HUES48 (cell line): ENCODE results near the gene SORCS3.

ENCODE experiments used
- H3K27ac ChIP-seq: one replicate; pipeline ENCODE4 v1.7.0; 2013; ENCODE audit warnings: low read depth, low read length, inconsistent platforms
- H3K27me3 ChIP-seq: 2 replicates; pipeline ENCODE4 v1.6.1; 2013; ENCODE audit warnings: mild to moderate bottlenecking, low read length; ENCODE audit not compliant: control insufficient read depth, insufficient read depth
- H3K36me3 ChIP-seq: 2 replicates; pipeline ENCODE4 v1.6.1; 2013; ENCODE audit warnings: low read length; ENCODE audit not compliant: control insufficient read depth, insufficient read depth
- H3K4me1 ChIP-seq: 2 replicates; pipeline ENCODE4 v1.6.1; 2013; ENCODE audit warnings: mild to moderate bottlenecking, low read length; ENCODE audit not compliant: control insufficient read depth, insufficient read depth
- H3K4me3 ChIP-seq: 2 replicates; pipeline ENCODE4 v1.5.1; 2013; ENCODE audit warnings: mild to moderate bottlenecking, low read depth, low read length
- H3K9ac ChIP-seq: 2 replicates; pipeline ENCODE4 v1.6.1; 2013; ENCODE audit warnings: mild to moderate bottlenecking, low read depth, low read length, moderate library complexity
- H3K9me3 ChIP-seq: 2 replicates; pipeline ENCODE4 v1.6.1; 2013; ENCODE audit warnings: low read length; ENCODE audit not compliant: control insufficient read depth, insufficient read depth

The SORCS3 gene

DNA sequence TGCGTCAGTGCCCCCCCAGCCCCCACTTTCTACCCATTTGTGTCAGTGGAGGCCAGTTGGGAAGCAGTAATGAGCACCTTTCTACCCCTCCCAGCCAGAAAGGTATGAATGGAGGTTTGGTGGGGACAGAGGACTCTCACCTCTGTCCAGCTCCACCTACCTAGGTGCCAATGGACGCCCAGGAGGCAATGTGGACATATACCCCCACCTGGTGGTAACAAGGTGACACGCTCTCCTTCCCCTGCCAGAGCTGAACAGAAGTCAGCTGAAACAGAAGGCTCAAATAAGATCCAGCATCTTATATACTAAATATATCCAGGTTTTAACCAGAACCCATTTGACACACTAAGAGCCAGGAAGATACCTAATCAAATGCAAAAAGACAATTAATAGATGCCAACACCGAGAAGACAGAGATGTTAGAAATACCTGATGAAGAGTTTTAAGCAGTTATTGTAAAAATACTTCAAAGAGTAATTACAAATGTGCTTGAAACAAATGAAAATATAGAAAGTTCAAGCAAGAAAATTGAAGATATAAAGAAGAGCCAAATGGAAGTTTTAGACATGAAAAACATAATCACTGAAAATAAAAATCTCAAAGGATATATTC lies 18.4 kb upstream of the SORCS3 start:
- Histone ChIP-seq H3K9me3 (no peaks in the 10 kb centered on the region), H3K9ac (no peak overlapping the region), H3K36me3 (no peaks in the 10 kb centered on the region), H3K4me1 (no peaks in the 10 kb centered on the region), H3K27me3 (no peaks in the 10 kb centered on the region), H3K4me3 (no peak overlapping the region), H3K27ac (no peak overlapping the region)

DNA sequence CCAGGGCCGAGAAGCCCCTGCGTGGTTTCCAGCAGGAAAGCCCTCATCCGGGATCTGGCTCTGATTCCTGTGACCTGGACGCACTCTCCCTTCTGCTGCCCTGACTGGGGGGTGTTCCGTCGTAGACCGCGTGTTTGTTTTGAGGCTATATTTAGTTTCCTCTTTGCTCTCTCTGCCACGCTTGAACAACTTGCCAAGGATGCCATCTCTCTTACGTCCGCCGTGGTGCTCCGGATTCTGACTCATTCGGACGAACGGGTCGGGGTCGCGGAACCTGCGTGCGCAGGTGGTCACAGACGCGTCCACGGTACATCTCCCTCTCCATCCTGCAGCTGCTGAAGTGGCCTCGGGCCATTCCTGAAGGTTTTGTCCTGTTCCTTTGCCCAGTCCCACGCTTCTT lies 10.4 kb upstream of the SORCS3 start:
- Histone ChIP-seq H3K4me1 (no peaks in the 10 kb centered on the region), H3K9me3 (no peaks in the 10 kb centered on the region), H3K9ac (no peak overlapping the region), H3K36me3 (no peaks in the 10 kb centered on the region), H3K27ac (no peak overlapping the region), H3K27me3 (no peaks in the 10 kb centered on the region), H3K4me3 (no peak overlapping the region)

DNA sequence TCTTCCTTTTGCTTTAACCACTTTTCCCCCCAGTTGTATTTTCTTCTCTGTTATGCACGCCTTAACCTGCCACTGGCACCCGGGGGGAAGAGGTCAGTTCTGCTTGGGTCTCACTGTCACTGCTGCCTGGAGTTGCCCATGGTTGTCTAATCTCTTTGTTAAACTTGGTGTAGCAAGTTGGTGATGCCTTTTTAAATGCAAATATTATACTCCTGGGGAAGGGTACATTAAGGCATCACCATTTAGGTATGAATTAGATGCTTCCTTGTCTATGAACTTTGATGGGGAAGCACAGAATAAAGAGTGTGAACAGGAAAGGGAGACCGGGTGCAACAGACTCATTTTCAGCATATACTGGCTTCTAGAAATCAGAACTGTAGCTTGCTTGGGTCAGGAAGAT lies 9.1 kb upstream of the SORCS3 start:
- Histone ChIP-seq H3K27ac (no peak overlapping the region), H3K9ac (no peak overlapping the region), H3K4me1 (no peaks in the 10 kb centered on the region), H3K9me3 (no peaks in the 10 kb centered on the region), H3K4me3 (no peak overlapping the region), H3K36me3 (no peaks in the 10 kb centered on the region), H3K27me3 (peaks cover 3% of the 10 kb centered on the region)

DNA sequence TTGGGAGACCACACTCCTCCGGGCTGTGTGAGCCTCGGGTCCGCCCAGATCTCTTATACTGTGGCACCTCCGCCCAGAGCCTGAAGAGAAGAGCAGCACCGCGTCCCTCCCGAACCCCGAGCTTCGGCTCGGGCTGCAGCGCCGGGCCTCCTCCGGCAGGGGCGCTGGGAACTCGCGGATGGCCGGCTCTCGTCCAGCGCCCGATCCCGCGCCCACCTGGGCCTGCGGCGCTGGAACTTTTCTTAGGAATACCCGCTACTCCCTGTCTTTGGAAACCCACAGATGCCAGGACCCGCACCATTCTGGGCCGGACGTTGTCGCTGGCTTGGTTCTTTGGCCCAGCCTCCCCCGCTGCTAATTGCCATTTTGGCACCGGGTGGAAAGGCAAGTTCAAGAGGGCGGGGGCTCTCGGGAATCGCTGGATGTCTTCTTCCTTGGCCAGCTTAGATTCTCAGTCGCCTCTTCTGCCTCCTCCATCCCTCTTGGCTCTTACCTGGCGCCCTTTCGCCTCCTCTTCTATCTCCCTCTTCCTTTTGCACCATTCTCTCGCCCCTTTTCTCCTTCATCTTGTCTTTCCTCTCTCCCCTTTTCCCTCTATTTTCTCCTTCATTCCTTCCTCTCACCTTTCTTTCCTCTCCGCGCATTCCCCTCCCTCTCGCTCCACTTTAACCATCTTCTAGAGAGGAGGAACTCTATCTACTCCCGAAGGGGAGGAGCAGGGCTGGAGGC lies 2.1 kb upstream of the SORCS3 start:
- Histone ChIP-seq H3K27ac (no peak overlapping the region), H3K36me3 (no peaks in the 10 kb centered on the region), H3K4me3 (peak overlapping the region; percentile 88), H3K9ac (no peak overlapping the region), H3K4me1 (peaks cover 8% of the 10 kb centered on the region; the same call in 1 of the 2 replicates), H3K27me3 (peaks cover 73% of the 10 kb centered on the region), H3K9me3 (no peaks in the 10 kb centered on the region)

DNA sequence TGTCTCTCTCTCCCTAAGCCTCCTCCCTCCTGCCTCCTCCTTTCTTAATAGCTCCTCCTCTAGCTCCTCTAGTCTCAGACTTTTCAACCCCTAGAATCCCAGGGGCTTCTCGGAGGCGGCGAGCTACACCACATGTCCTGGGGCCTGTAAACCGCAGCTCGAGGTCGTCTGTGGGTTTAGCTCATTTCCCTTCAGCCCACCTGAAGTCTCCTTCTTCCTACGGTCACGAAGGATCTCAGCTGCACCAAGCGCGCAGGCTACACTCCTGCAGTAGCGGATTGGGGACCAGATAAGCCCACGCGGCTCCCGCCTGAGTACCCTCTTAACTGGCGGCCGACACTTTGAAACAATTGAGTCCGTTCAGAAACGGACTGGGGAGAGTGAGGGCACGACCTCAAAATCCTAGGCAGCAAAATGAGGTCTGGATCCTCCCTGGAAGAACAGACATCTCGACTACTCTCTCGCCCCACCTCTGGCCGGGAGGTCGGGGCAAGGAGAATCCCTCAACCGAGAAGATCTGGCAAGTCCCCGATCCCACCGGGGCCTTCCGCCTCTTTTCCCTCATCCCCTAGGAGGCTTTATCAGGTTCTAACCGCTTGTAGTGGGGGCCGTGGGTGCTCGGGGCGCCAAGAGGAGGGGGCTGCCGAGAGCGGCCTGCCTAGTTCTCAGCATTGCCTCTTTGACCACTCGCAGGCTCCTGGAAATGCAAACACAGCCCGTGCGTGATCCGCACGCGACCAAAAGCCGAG lies 1.3 kb upstream of the SORCS3 start:
- H3K4me1 ChIP-seq = peaks cover 8% of the 10 kb centered on the region; the same call in 1 of the 2 replicates
- H3K4me3 ChIP-seq = peak overlapping the region; percentile 88
- no peaks in the 10 kb centered on the region for H3K36me3 ChIP-seq
- no peak overlapping the region for H3K9ac ChIP-seq
- no peak overlapping the region for H3K27ac ChIP-seq
- no peaks in the 10 kb centered on the region for H3K9me3 ChIP-seq
- peaks cover 80% of the 10 kb centered on the region for H3K27me3 ChIP-seq

DNA sequence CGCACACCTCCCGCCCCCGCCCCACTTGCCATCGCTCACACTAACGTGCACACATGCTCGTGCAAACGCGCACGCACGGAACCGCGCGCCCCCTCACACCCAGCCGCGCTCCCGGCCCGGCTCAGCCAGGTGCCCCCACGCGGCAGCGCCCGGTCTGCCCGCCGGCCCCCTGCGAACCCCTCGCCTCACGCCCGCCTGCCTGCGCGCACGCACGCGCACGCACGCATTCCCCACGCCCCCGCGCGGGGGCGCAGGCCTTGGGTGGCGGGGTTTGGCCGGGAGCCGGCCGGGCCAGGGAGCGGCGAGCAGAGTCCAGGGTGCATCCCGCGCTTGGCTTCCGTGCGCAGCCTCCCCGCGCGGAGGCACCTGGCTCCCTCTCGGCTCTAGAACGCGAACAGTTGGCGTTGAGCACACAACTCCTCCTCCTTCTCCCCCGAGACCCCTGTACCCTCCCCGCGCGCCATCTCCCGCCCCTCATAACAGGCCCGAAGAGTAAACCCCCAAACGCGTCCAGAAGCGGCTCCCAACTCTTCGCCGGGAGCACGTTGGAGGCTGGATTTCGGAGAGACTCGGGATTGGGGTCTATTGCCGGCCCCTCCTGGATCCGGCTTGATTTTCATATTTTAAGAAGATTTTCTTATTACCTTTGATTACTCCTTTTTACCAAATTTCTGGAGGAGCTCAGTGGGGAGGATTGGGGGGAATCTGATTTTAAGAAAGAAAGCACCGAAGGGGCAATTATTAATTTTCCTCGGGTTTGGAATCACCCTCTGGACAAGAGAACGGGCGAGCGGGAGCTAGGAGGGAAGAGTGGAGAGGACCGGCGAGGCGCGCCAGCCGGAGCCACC lies 527 bp upstream of the SORCS3 start:
- H3K9ac ChIP-seq = no peak overlapping the region
- H3K36me3 ChIP-seq = no peaks in the 10 kb centered on the region
- no peak overlapping the region for H3K27ac ChIP-seq
- no peaks in the 10 kb centered on the region for H3K9me3 ChIP-seq
- peaks cover 87% of the 10 kb centered on the region for H3K27me3 ChIP-seq
- peaks cover 8% of the 10 kb centered on the region; the same call in 1 of the 2 replicates for H3K4me1 ChIP-seq
- H3K4me3 ChIP-seq = peak overlapping the region; percentile 88

DNA sequence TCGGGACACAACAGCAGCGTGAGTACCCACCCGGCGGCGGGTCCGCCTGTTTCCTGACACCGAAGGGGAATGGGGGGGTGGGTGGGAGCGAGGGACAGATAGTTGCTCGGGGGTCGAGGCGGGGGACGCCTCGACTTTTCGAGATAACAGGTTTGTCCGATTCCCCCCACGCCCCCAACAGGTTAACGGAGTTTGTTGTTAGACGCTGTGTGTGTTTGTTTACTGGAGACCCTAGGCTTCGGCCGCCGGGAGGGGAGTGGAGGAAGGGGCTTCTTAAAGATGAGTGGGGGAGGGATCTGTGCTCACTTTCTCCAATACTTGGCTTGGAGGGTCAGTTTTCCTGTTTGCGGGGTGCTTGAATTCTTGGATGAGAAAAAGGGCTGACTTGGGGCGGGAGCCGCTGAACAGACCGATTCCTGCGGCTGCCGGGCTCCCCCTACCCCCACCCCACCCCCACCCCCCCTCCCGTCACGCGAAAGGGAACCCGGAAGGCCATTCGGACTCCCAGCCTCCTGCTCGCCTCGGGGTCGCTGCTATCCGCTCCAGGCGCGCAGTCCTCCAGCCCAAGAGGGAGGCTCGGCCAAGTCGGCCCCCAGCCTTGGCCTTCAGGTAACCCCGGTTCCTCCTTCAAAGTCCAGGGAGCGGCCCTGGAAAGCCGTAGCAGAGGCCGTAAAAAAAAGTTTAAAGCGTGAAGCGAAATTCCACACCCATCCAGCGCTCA lies 1.0 kb downstream of the SORCS3 start:
- no peak overlapping the region for H3K27ac ChIP-seq
- H3K4me3 ChIP-seq = peak overlapping the region; percentile 88
- H3K9ac ChIP-seq = no peak overlapping the region
- peaks cover 82% of the 10 kb centered on the region for H3K27me3 ChIP-seq
- H3K4me1 ChIP-seq = peaks cover 8% of the 10 kb centered on the region; the same call in 1 of the 2 replicates
- no peaks in the 10 kb centered on the region for H3K9me3 ChIP-seq
- H3K36me3 ChIP-seq = no peaks in the 10 kb centered on the region

DNA sequence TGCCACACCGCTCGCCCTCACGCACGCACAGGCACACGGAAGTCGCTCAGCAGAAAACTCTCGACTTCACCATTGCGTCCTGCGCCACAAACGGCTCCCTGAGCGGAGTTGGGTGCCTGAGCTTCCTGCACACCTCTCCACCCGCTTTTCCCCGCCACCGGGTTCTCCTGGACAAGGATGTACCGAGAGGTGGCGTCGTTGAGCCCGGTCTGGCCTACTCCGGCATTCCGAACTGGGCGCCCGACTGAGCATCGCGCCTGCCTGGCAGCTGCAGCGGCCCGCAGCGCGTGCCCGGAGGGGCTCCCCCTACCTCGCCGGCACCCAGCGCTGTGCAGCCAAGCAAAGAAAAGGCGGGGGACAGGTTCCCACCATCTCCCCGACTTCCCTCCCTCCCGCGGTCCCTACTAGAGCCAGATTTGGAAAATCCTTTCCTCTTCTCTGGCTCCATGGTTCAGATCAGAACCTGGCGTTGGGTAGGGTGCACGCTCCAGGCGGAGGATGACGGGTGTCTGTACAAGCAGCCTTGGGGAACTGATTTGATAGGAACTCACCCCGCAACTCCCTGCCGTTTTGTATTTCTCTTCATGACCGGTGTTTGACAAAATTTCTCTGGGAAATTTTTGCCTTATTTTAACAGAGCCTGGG lies 1.7 kb downstream of the SORCS3 start:
- H3K4me1 ChIP-seq = peaks cover 8% of the 10 kb centered on the region; the same call in 1 of the 2 replicates
- peak overlapping the region; percentile 88 for H3K4me3 ChIP-seq
- H3K27me3 ChIP-seq = peaks cover 75% of the 10 kb centered on the region
- H3K27ac ChIP-seq = no peak overlapping the region
- no peaks in the 10 kb centered on the region for H3K9me3 ChIP-seq
- no peaks in the 10 kb centered on the region for H3K36me3 ChIP-seq
- no peak overlapping the region for H3K9ac ChIP-seq

DNA sequence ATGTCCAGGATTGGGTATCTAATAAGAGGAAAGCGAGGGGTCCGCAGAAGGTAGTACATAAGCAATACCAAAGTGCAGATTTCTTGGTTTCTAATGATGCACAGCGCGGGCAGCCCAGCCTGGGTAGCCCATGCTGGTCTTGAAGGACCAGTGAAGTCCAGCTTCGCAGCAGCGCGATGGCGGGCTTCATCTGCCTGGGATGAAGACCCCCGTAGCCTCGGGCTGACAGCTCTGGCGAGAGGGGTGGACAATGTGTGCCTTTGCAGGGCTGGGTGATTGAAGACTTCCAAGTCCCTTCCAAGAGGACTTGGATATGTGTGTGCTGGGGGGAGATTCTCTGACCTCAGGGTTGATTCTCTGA lies 2.2 kb downstream of the SORCS3 start:
- Histone ChIP-seq H3K4me3 (no peak overlapping the region), H3K9ac (no peak overlapping the region), H3K4me1 (peaks cover 8% of the 10 kb centered on the region; the same call in 1 of the 2 replicates), H3K36me3 (no peaks in the 10 kb centered on the region), H3K27me3 (peaks cover 70% of the 10 kb centered on the region), H3K27ac (no peak overlapping the region), H3K9me3 (no peaks in the 10 kb centered on the region)

DNA sequence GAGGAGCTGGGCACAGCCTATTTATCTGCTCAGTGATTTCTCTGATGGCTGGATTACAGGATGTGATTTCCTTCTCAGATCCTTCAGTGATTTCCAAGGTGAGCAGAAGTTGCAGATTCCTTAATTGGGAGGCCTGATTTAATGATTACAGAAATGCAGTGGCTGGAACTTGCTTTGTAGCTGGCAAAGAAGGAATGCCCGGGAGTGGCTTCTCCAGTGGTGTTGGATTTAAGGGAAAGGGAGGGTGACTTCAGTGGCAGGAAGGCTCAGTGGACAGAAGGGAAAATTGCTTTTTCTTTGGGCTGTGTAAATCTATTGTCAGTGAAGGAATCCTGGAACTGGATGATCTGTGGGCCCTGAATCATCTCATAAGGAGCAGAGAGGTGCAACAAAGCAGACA lies 5.1 kb downstream of the SORCS3 start:
- 0 out of 2 replicates have a peak, but pooled peaks cover 2% of the 10 kb centered on the region for H3K4me1 ChIP-seq
- peaks cover 42% of the 10 kb centered on the region for H3K27me3 ChIP-seq
- H3K4me3 ChIP-seq = no peak overlapping the region
- no peak overlapping the region for H3K27ac ChIP-seq
- no peaks in the 10 kb centered on the region for H3K36me3 ChIP-seq
- no peaks in the 10 kb centered on the region for H3K9me3 ChIP-seq
- H3K9ac ChIP-seq = no peak overlapping the region
